Activated B cell treated with CpG ODN at 0.5 μM for 24 hours (primary cell): ENCODE measurements around the gene PCP2. TPM values are rescaled to one million over a fixed set of nuclear protein-coding genes. Genes with fewer than 3 reads are reported as not detected.

Experiments
- ATAC-seq: fragments of 200-7000 bp; cut with Tn5 transposase; one replicate; pipeline ENCODE4 v1.10.0; 2021; ENCODE audit warnings: low read depth, mild to moderate bottlenecking, moderate library complexity
- CTCF ChIA-PET: fragments of 350-600 bp; sonication (Branson Sonifier 250); formaldehyde crosslinking; loops from one replicate; lab custom pipeline; 2021; ENCODE audit warnings: antibody characterized with exemption; lab: Charles Lee
- POLR2A ChIA-PET: fragments of 350-600 bp; sonication (Branson Sonifier 250); formaldehyde crosslinking; loops from one replicate; lab custom pipeline; 2021; ENCODE audit warnings: antibody characterized with exemption; lab: Charles Lee
- DNase-seq: peaks from one replicate; pipeline ENCODE4 v3.0.0; 2022
- H3K27ac Mint-ChIP-seq: one replicate; pipeline ENCODE4 v1.8.0; 2020; ENCODE audit warnings: mixed read lengths
- H3K27me3 Mint-ChIP-seq: one replicate; pipeline ENCODE4 v1.8.0; 2021; ENCODE audit warnings: mixed read lengths
- H3K36me3 Mint-ChIP-seq: one replicate; pipeline ENCODE4 v1.8.0; 2021; ENCODE audit warnings: low read depth, mixed read lengths
- H3K4me1 Mint-ChIP-seq: one replicate; pipeline ENCODE4 v1.8.0; 2021; ENCODE audit warnings: mixed read lengths
- H3K4me3 Mint-ChIP-seq: one replicate; pipeline ENCODE4 v1.8.0; 2020; ENCODE audit warnings: mild to moderate bottlenecking, mixed read lengths
- H3K9me3 Mint-ChIP-seq: one replicate; pipeline ENCODE4 v1.8.0; 2020; ENCODE audit warnings: mixed read lengths
- CTCF ChIP-seq: fragments of 200-600 bp; IDR thresholded peaks from one replicate; pipeline ENCODE4 v1.8.0; 2022; ENCODE audit warnings: antibody characterized with exemption, mild to moderate bottlenecking
- intact Hi-C: fragments of 100-400 bp; cut with micrococcal nuclease; formaldehyde crosslinking; loops from one replicate; pipeline ENCODE4 v1.15.1; 2024
- total RNA-seq: library from RNA; stranded (reverse); gene quantifications from 2 replicates; pipeline ENCODE4 v1.2.3, GENCODE V29; 2022

Gene PCP2
- total RNA-seq, 1 donor from 2014 or later: 2.1 TPM

GRCh38 chr19:7676376-7676775 is 42.9 kb upstream of the PCP2 start:
- peaks cover 2% of the 10 kb centered on the region for H3K36me3 Mint-ChIP-seq
- ChIA-PET POLR2A (interaction anchor here (1.1 kb wide), 1 partner anchor 143 kb away, joined by 3 read pairs; no protein-coding TSS in a partner anchor), CTCF (interaction anchor here (0.9 to 3.1 kb wide), 2 partner anchors 108 to 124 kb away, joined by 3 to 29 read pairs; no protein-coding TSS in a partner anchor)
- ATAC-seq (no peak), DNase-seq (no peak)
- no peak overlapping the region for H3K27ac Mint-ChIP-seq
- peaks cover 30% of the 10 kb centered on the region for H3K27me3 Mint-ChIP-seq
- H3K9me3 Mint-ChIP-seq: no peaks in the 10 kb centered on the region
- H3K4me1 Mint-ChIP-seq: peaks cover 46% of the 10 kb centered on the region
- intact Hi-C loops: loop anchor here (10.0 kb wide), 1 partner anchor 322 kb away; no protein-coding TSS in a partner anchor
- TF ChIP-seq CTCF: no peak
- H3K4me3 Mint-ChIP-seq: peak overlapping the region; percentile 35

- TF ChIP-seq CTCF: no peak
- ChIA-PET CTCF (interaction anchor here (1.0 kb wide), 1 partner anchor 22 kb away, joined by 3 read pairs; no protein-coding TSS in a partner anchor), POLR2A (interaction anchor here (1.0 kb wide), 1 partner anchor 22 kb away, joined by 3 read pairs; no protein-coding TSS in a partner anchor)
- Mint-ChIP-seq H3K4me1 (peaks cover 43% of the 10 kb centered on the region), H3K4me3 (no peak overlapping the region), H3K27me3 (peaks cover 43% of the 10 kb centered on the region), H3K9me3 (no peaks in the 10 kb centered on the region), H3K36me3 (no peaks in the 10 kb centered on the region), H3K27ac (no peak overlapping the region)
- intact Hi-C loops: loop anchor here (10.0 kb wide), 1 partner anchor 320 kb away; no protein-coding TSS in a partner anchor
- ATAC-seq: peak; percentile 16
- no peak for DNase-seq
Observed at GRCh38 chr19:7674010-7675005, 40.8 kb upstream of the PCP2 start.

GRCh38 chr19:7672522-7672921 is 39.0 kb upstream of the PCP2 start:
- CTCF ChIA-PET: interaction anchor here (1.0 kb wide), 1 partner anchor 19 kb away, joined by 3 read pairs; no protein-coding TSS in a partner anchor
- DNase-seq (no peak), ATAC-seq (no peak)
- intact Hi-C loops: loop anchor here (10.0 kb wide), 1 partner anchor 318 kb away; no protein-coding TSS in a partner anchor
- Mint-ChIP-seq H3K4me3 (no peak overlapping the region), H3K9me3 (no peaks in the 10 kb centered on the region), H3K4me1 (peaks cover 31% of the 10 kb centered on the region), H3K27ac (no peak overlapping the region), H3K27me3 (peaks cover 44% of the 10 kb centered on the region), H3K36me3 (no peaks in the 10 kb centered on the region)
- POLR2A ChIA-PET: no interaction called here
- no peak for TF ChIP-seq CTCF

- Mint-ChIP-seq H3K27me3 (peaks cover 40% of the 10 kb centered on the region), H3K27ac (no peak overlapping the region), H3K4me1 (peaks cover 14% of the 10 kb centered on the region), H3K4me3 (peak overlapping the region; percentile 64), H3K9me3 (no peaks in the 10 kb centered on the region), H3K36me3 (no peaks in the 10 kb centered on the region)
- no peak for TF ChIP-seq CTCF
- CTCF ChIA-PET: no interaction called here
- intact Hi-C loops: loop anchor here (10.0 kb wide), 1 partner anchor 316 kb away; no protein-coding TSS in a partner anchor
- no peak for DNase-seq
- ATAC-seq: no peak
- POLR2A ChIA-PET: interaction anchor here (0.6 to 1.2 kb wide), 2 partner anchors 8 to 17 kb away, joined by 4 to 9 read pairs; no protein-coding TSS in a partner anchor
Observed at GRCh38 chr19:7670790-7671189, 37.3 kb upstream of the PCP2 start.
